GM12878 (cell line): ENCODE data around the gene KLHL3. TPM values are rescaled to one million over a fixed set of nuclear protein-coding genes. Genes with fewer than 3 reads are reported as not detected.

Experiments
- ATAC-seq: fragments of 200-7000 bp; cut with Tn5 transposase; 3 replicates; pipeline ENCODE4 v1.9.1; 2020; ENCODE audit warnings: mild to moderate bottlenecking, moderate library complexity
- BruUV-seq: library from RNA; stranded (reverse); fragments of 400-500 nt; replicated peaks from 2 replicates; lab custom pipeline; 2021; lab: Mats Ljungman, UMichigan
- CTCF ChIA-PET: fragments of 300-600 bp; sonication (Branson Sonifier 250); formaldehyde crosslinking; extraction: SDS; loops from one replicate; lab custom pipeline; 2021; ENCODE audit warnings: inconsistent platforms; lab: Yijun Ruan, JAX
- POLR2A ChIA-PET: fragments of 350-600 bp; formaldehyde crosslinking; extraction: SDS; loops from one replicate; lab custom pipeline; 2021; ENCODE audit warnings: inconsistent platforms; lab: Charles Lee
- RAD21 ChIA-PET: fragments of 300-600 bp; sonication (Branson Sonifier 250); formaldehyde crosslinking; loops from one replicate; lab custom pipeline; 2023; ENCODE audit warnings: antibody characterized with exemption; ENCODE audit not compliant: unreplicated experiment; lab: Charles Lee
- SMC1A ChIA-PET: fragments of 300-600 bp; sonication (Branson Sonifier 250); formaldehyde crosslinking; loops from one replicate; lab custom pipeline; 2023; ENCODE audit not compliant: unreplicated experiment, uncharacterized antibody; lab: Charles Lee
- DNase-seq: peaks from one replicate; pipeline ENCODE4 v3.0.0-alpha.2; 2011; ENCODE audit warnings: low read depth, low spot score
- FAIRE-seq: peaks from 3 replicates; lab custom pipeline; 2011; peaks lifted over from hg19 to GRCh38; lab: Jason Lieb, UNC
- H2AFZ ChIP-seq: 2 replicates; pipeline ENCODE4 v1.6.0; 2011; ENCODE audit warnings: low read depth, low read length, control low read depth; ENCODE audit not compliant: control insufficient read depth
- H3K27ac ChIP-seq: 2 replicates; pipeline ENCODE4 v1.5.1; 2011; ENCODE audit warnings: control low read depth; ENCODE audit not compliant: control insufficient read depth, insufficient read depth
- H3K27me3 ChIP-seq, 2 experiments: replicated peaks in 1 of 2; 2 replicates each; pipeline versions ENCODE4 v1.6.0 to v1.6.1; 2011; ENCODE audit warnings: low read length in 1 of 2; ENCODE audit not compliant: control insufficient read depth in 2 of 2, insufficient read depth in 2 of 2
- H3K36me3 ChIP-seq, 2 experiments: 2 replicates each; pipeline ENCODE4 v1.5.1; 2011; ENCODE audit warnings: low read length in 1 of 2; ENCODE audit not compliant: control insufficient read depth in 2 of 2, insufficient read depth in 2 of 2
- H3K4me1 ChIP-seq: 2 replicates; pipeline ENCODE4 v1.6.1; 2011; ENCODE audit warnings: mild to moderate bottlenecking, low read length, moderate library complexity, mixed read lengths; ENCODE audit not compliant: control insufficient read depth, insufficient read depth
- H3K4me2 ChIP-seq: 2 replicates; pipeline ENCODE4 v1.6.0; 2011; ENCODE audit warnings: control low read depth; ENCODE audit not compliant: control insufficient read depth, insufficient read depth
- H3K4me3 ChIP-seq: fragments of 200-600 bp; sonication (generic); 2 replicates; pipeline ENCODE4 v1.5.1; 2016
- H3K79me2 ChIP-seq: 2 replicates; pipeline ENCODE4 v1.6.0; 2011; ENCODE audit warnings: low read length; ENCODE audit not compliant: control insufficient read depth, insufficient read depth
- H3K9ac ChIP-seq: 2 replicates; pipeline ENCODE4 v1.8.0; 2011; ENCODE audit warnings: low read length, control low read depth, mixed read lengths; ENCODE audit not compliant: control insufficient read depth, insufficient read depth
- H3K9me3 ChIP-seq: replicated peaks from 3 replicates; pipeline ENCODE4 v1.5.1; 2011; ENCODE audit warnings: mild to moderate bottlenecking, low read length; ENCODE audit not compliant: control insufficient read depth, insufficient read depth
- H4K20me1 ChIP-seq: 2 replicates; pipeline ENCODE4 v1.6.0; 2011; ENCODE audit not compliant: control insufficient read depth, insufficient read depth
- MAX ChIP-seq: IDR thresholded peaks from 2 replicates; pipeline ENCODE4 v1.6.1; 2012; ENCODE audit warnings: low read depth, low read length, improper control_type of control experiment
- PML ChIP-seq: IDR thresholded peaks from 2 replicates; pipeline ENCODE4 v1.6.1; 2012; ENCODE audit warnings: low read length, inconsistent platforms
- POLR2AphosphoS2 ChIP-seq: IDR thresholded peaks from 2 replicates; pipeline ENCODE4 v1.6.1; 2011; ENCODE audit warnings: low read depth, mild to moderate bottlenecking, low read length, improper control_type of control experiment, moderate library complexity
- RUNX3 ChIP-seq: IDR thresholded peaks from 2 replicates; pipeline ENCODE4 v1.6.1; 2012; ENCODE audit warnings: low read length, inconsistent platforms
- SIN3A ChIP-seq: IDR thresholded peaks from 2 replicates; pipeline ENCODE4 v1.6.1; 2012; ENCODE audit warnings: low read depth, low read length, improper control_type of control experiment
- TCF7 ChIP-seq: IDR thresholded peaks from 2 replicates; pipeline ENCODE4 v1.6.1; 2014; ENCODE audit warnings: antibody characterized with exemption, borderline replicate concordance
- USF1 ChIP-seq: IDR thresholded peaks from 2 replicates; pipeline ENCODE4 v1.6.1; 2011; ENCODE audit warnings: borderline replicate concordance, low read depth, mild to moderate bottlenecking, moderate library complexity, mixed read lengths, low read length; ENCODE audit not compliant: insufficient read depth; ENCODE audit errors: extremely low read length
- YY1 ChIP-seq: IDR thresholded peaks from 2 replicates; pipeline ENCODE4 v1.6.1; 2011; ENCODE audit warnings: low read depth, mild to moderate bottlenecking, low read length
- ZNF217 ChIP-seq: fragments of 450-650 bp; IDR thresholded peaks from 2 replicates; pipeline ENCODE4 v1.6.1; 2017; ENCODE audit warnings: antibody characterized with exemption, mild to moderate bottlenecking
- ZNF687 ChIP-seq: fragments of 450-650 bp; IDR thresholded peaks from 2 replicates; pipeline ENCODE4 v1.6.1; 2017; ENCODE audit warnings: mild to moderate bottlenecking, moderate library complexity
- WGBS: methylation state at CpG from one replicate; pipeline ENCODE4 v1.1.6; 2016; ENCODE audit warnings: low lambda C conversion rate; ENCODE audit not compliant: insufficient replicate concordance, insufficient coverage; ENCODE audit errors: missing lambda C conversion rate; 5-methylcytosine and 5-hydroxymethylcytosine counted together
- in situ Hi-C: fragments of 300-500 bp; cut with MboI; formaldehyde crosslinking; loops from 9 replicates; pipeline ENCODE4 v1.14.3; 2018; ENCODE audit warnings: mixed read lengths
- intact Hi-C: fragments of 100-400 bp; cut with micrococcal nuclease; formaldehyde crosslinking; loops from one replicate; pipeline ENCODE4 v1.14.2; 2022; ENCODE audit not compliant: unreplicated experiment
- polyA plus RNA-seq, 11 experiments: library from polyadenylated mRNA; depleted of rRNA in 4 of 11; unstranded in 6 of 11; stranded (reverse) in 5 of 11; fragments of >200 nt; fragmentation: Nextera tagmentation in 4 of 11; fragmentation: Illumina TruSeq in 1 of 11; extraction: Ambion mirVana in 4 of 11; extraction: Trizol in 1 of 11; gene quantifications; 1 replicate in 1 of 11; 2 replicates in 10 of 11; pipeline versions ENCODE4 v1.2.1 to v1.2.3, GENCODE V29; 2011 to 2016; ENCODE audit warnings: inconsistent platforms in 2 of 11, missing spikeins in 2 of 11, low read depth in 1 of 11
- total RNA-seq, 4 experiments: library from RNA; depleted of rRNA in 3 of 4; stranded (reverse); fragments of >200 nt in 3 of 4; fragmentation: Illumina TruSeq in 1 of 4; extraction: Trizol in 1 of 4; gene quantifications; 2 replicates each; pipeline versions ENCODE4 v1.2.1 to v1.2.3, GENCODE V29; 2013 to 2021

Gene KLHL3
- total and polyA plus RNA-seq, 10 of the 15 experiments (the other 5 are each of a cell fraction or from before 2014, with no cell fraction given): 1.7 to 11.7 (median 5.6) TPM

DNA sequence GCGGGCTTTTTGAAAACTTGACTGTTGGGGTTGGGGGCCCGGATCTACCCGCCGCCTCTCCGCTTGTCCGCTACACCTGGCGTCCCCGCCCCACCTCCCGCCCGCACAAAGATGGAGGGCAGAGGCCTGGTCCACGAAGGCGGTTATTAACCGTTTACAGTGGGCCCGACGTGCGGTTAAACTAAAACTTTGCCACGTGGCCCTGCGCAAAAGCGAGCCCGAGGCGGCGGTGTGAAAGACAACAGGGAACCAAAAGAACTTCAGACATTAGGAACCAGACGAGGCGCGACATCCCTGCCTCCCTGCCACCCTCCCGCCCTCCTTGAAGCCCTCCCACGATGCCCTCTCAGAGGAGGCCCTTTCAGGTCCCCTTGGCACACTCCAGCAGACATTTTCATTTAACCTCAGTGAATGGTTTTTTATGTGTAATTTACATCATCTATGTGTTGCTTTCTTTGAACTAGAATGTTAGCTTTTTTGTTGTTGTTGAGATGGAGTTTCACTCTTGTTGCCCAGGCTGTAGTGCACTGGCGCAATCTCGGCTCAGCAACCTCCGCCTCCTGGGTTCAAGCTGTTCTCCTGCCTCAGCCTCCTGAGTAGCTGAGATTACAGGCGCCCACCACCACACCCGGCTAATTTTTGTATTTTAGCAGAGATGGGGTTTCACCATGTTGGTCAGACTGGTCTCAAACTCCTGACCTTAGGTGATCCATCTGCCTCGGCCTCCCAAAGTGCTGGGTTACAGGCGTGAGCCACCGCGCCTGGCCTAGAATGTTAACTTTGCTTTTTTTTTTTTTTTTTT lies 19.3 kb upstream of the KLHL3 start:
- Histone ChIP-seq H3K36me3 (no peaks in the 10 kb centered on the region; a peak in 1 of 4 replicates), H3K4me3 (peak overlapping the region; percentile 91), H3K27me3 (no peaks in the 10 kb centered on the region), H3K4me2 (peak overlapping the region; percentile 11), H4K20me1 (no peaks in the 10 kb centered on the region), H3K27ac (peak overlapping the region; percentile 96), H2AFZ (peak overlapping the region; percentile 91), H3K9ac (peak overlapping the region; percentile 98), H3K79me2 (peaks cover 41% of the 10 kb centered on the region), H3K9me3 (no peaks in the 10 kb centered on the region), H3K4me1 (peaks cover 32% of the 10 kb centered on the region)
- FAIRE-seq (no peak), DNase-seq (no peak), ATAC-seq (peak; percentile 44)
- in situ Hi-C loops (no loop called here), intact Hi-C loops (loop anchor here (1.0 to 10.0 kb wide), 3 partner anchors 134 to 710 kb away; partner anchors contain the start of genes EGR1, FAM13B and PKD2L2)
- POLR2A ChIA-PET: interaction anchor here (0.6 to 2.4 kb wide), 3 partner anchors 132 to 279 kb away, joined by 5 to 11 read pairs (median 5); no protein-coding TSS in a partner anchor
- RAD21 ChIA-PET: interaction anchor here (2.9 kb wide), 1 partner anchor 275 kb away, joined by 13 read pairs; no protein-coding TSS in a partner anchor
- TSS peak; percentile 89 for BruUV-seq
- 31% methylated on average over 35 of the region's 36 CpGs for WGBS
- TF ChIP-seq ZNF217 (no peak), MAX (peak; percentile 82; the same call in 1 of the 2 replicates), PML (peak; percentile 37), TCF7 (no peak), ZNF687 (peak; percentile 54; the same call in 1 of the 2 replicates), USF1 (peak; percentile 2), POLR2AphosphoS2 (no peak), YY1 (peak; percentile 93), RUNX3 (peak; percentile 71; the same call in 1 of the 2 replicates), SIN3A (peak; percentile 69; the same call in 1 of the 2 replicates)
- CTCF ChIA-PET: interaction anchor here (0.6 to 3.8 kb wide), 4 partner anchors 13 to 439 kb away, joined by 3 to 22 read pairs (median 6); no protein-coding TSS in a partner anchor
- SMC1A ChIA-PET: interaction anchor here (0.6 to 0.7 kb wide), 3 partner anchors 127 to 275 kb away, joined by 3 read pairs; no protein-coding TSS in a partner anchor
